ENCODE results near the gene FRMD1. TPM values are rescaled to one million over a fixed set of nuclear protein-coding genes. Genes with fewer than 3 reads are reported as not detected.

FRMD1 gene
- total and polyA plus RNA-seq, 10 of the 15 experiments (the other 5 are each of a cell fraction or from before 2014, with no cell fraction given), result not detected

DNA sequence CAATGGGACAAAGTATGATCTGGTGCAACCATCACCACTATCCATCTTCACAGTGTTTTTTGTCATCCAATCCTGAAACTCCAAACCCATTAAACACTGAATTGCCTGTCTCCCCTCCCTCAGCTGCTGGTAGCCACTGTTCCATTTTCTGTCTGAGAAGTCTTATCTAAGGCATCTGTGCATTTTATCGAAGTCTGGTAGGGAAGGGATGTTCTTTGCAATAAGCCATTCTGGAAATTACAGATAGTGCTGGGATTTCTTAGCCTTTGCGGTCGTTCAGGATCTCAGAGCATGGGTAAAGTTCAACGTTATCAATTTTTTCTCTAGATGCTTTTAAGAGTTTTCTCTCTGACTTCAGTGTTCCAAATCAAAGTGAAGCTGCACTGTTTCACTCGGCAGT lies 57.4 kb downstream of the FRMD1 start:
- no peak for TF ChIP-seq NFYB (IDR thresholded peaks at IDR 0.05; ENCODE audit: insufficient read depth, low read depth, low read length)
- no peaks in the 10 kb centered on the region for H3K36me3 ChIP-seq (ENCODE audit: control insufficient read depth in 2 of 2, insufficient read depth in 2 of 2, low read length in 1 of 2)
- no peaks in the 10 kb centered on the region for H3K9me3 ChIP-seq (replicated peaks; ENCODE audit: control insufficient read depth, insufficient read depth, low read length)
- no peak overlapping the region for H2AFZ ChIP-seq (ENCODE audit: control insufficient read depth, low read depth, low read length)
- no peak for ATAC-seq
- ChIA-PET POLR2A (no interaction called here), CTCF (no interaction called here), SMC1A (ENCODE audit: uncharacterized antibody, unreplicated experiment) (no interaction called here), RAD21 (ENCODE audit: unreplicated experiment) (no interaction called here)
- H3K4me2 ChIP-seq (ENCODE audit: control insufficient read depth, insufficient read depth), result no peak overlapping the region
- in situ Hi-C loops (cut with MboI), result no loop called here
- WGBS (ENCODE audit: insufficient coverage, insufficient replicate concordance, low lambda C conversion rate, missing lambda C conversion rate), result 17% methylated on average over 5 of the region's 5 CpGs
- no peak overlapping the region for H3K4me3 ChIP-seq
- intact Hi-C loops (cut with micrococcal nuclease; ENCODE audit: unreplicated experiment), result no loop called here
- H4K20me1 ChIP-seq (ENCODE audit: control insufficient read depth, insufficient read depth), result no peaks in the 10 kb centered on the region
- H3K9ac ChIP-seq (ENCODE audit: control insufficient read depth, insufficient read depth, low read length), result no peak overlapping the region
- no peak for DNase-seq (ENCODE audit: low read depth, low spot score)
- H3K4me1 ChIP-seq (ENCODE audit: control insufficient read depth, insufficient read depth, low read length), result no peaks in the 10 kb centered on the region
- no peak for FAIRE-seq
- no peak overlapping the region for H3K27ac ChIP-seq (ENCODE audit: control insufficient read depth, insufficient read depth)
- H3K27me3 ChIP-seq (replicated peaks in 1 of 2; ENCODE audit: control insufficient read depth in 2 of 2, insufficient read depth in 2 of 2, low read length in 1 of 2), result no peaks in the 10 kb centered on the region
- H3K79me2 ChIP-seq (ENCODE audit: control insufficient read depth, insufficient read depth, low read length), result no peaks in the 10 kb centered on the region
- no TSS peak for BruUV-seq (replicated peaks)

DNA sequence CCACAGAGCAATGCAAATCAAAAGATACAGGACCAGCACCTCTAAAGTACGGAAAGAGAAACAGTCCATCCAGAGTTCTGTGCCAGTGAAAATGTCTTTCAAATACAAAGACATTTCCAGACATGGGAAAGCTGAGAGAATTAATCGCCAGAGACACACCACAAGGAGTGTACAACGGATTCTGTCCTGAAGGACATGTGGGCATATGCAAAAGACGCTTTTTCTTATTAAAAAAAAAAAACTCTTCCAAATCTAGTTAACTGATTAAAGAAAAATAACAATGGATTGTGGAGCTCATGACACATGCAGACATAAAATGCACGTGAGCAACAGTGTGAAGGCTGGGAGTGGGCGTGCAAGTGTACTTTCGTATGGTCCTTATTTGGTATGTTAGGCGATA lies 58.8 kb downstream of the FRMD1 start:
- in situ Hi-C loops (cut with MboI), result no loop called here
- Histone ChIP-seq H3K27me3 (replicated peaks in 1 of 2; ENCODE audit: control insufficient read depth in 2 of 2, insufficient read depth in 2 of 2, low read length in 1 of 2) (no peaks in the 10 kb centered on the region), H3K36me3 (ENCODE audit: control insufficient read depth in 2 of 2, insufficient read depth in 2 of 2, low read length in 1 of 2) (no peaks in the 10 kb centered on the region), H3K4me2 (ENCODE audit: control insufficient read depth, insufficient read depth) (no peak overlapping the region), H3K9ac (ENCODE audit: control insufficient read depth, insufficient read depth, low read length) (no peak overlapping the region), H4K20me1 (ENCODE audit: control insufficient read depth, insufficient read depth) (no peaks in the 10 kb centered on the region), H3K4me1 (ENCODE audit: control insufficient read depth, insufficient read depth, low read length) (no peaks in the 10 kb centered on the region), H3K79me2 (ENCODE audit: control insufficient read depth, insufficient read depth, low read length) (no peaks in the 10 kb centered on the region), H3K27ac (ENCODE audit: control insufficient read depth, insufficient read depth) (no peak overlapping the region), H3K9me3 (replicated peaks; ENCODE audit: control insufficient read depth, insufficient read depth, low read length) (no peaks in the 10 kb centered on the region), H2AFZ (ENCODE audit: control insufficient read depth, low read depth, low read length) (no peak overlapping the region), H3K4me3 (no peak overlapping the region)
- ChIA-PET SMC1A (ENCODE audit: uncharacterized antibody, unreplicated experiment) (no interaction called here), CTCF (interaction anchor here (1.0 kb wide), 1 partner anchor 9 kb away, joined by 3 read pairs; no protein-coding TSS in a partner anchor), POLR2A (interaction anchor here (0.6 kb wide), 1 partner anchor 1030 kb away, joined by 4 read pairs; no protein-coding TSS in a partner anchor), RAD21 (ENCODE audit: unreplicated experiment) (no interaction called here)
- WGBS (ENCODE audit: insufficient coverage, insufficient replicate concordance, low lambda C conversion rate, missing lambda C conversion rate), result 43% methylated on average over 8 of the region's 8 CpGs
- BruUV-seq (replicated peaks), result no TSS peak
- DNase-seq (ENCODE audit: low read depth, low spot score) (no peak), ATAC-seq (no peak), FAIRE-seq (no peak)
- intact Hi-C loops (cut with micrococcal nuclease; ENCODE audit: unreplicated experiment), result no loop called here
- TF ChIP-seq POLR2AphosphoS5 (IDR thresholded peaks at IDR 0.05; ENCODE audit: low read length), result no peak
- TF ChIP-seq STAT1 (conservative IDR thresholded peaks at IDR 0.05), result no peak
- TF ChIP-seq KLF5 (IDR thresholded peaks at IDR 0.05; ENCODE audit: partially characterized antibody), result no peak
- no peak for TF ChIP-seq PML (IDR thresholded peaks at IDR 0.05; ENCODE audit: low read length)
- no peak for TF ChIP-seq ZSCAN29 (IDR thresholded peaks at IDR 0.05)
- no peak for TF ChIP-seq SP1 (IDR thresholded peaks at IDR 0.05; ENCODE audit: low read depth, low read length)
- no peak for TF ChIP-seq SMAD1 (IDR thresholded peaks at IDR 0.05; ENCODE audit: low read depth, partially characterized antibody)
- TF ChIP-seq ZNF217 (IDR thresholded peaks at IDR 0.05), result no peak
- TF ChIP-seq IKZF2 (IDR thresholded peaks at IDR 0.05), result no peak
- no peak for TF ChIP-seq CHD4 (IDR thresholded peaks at IDR 0.05)
- TF ChIP-seq HCFC1 (IDR thresholded peaks at IDR 0.05; ENCODE audit: low read length), result no peak
- no peak for TF ChIP-seq BMI1 (IDR thresholded peaks at IDR 0.05; ENCODE audit: borderline replicate concordance)
- TF ChIP-seq, protein P1, sequence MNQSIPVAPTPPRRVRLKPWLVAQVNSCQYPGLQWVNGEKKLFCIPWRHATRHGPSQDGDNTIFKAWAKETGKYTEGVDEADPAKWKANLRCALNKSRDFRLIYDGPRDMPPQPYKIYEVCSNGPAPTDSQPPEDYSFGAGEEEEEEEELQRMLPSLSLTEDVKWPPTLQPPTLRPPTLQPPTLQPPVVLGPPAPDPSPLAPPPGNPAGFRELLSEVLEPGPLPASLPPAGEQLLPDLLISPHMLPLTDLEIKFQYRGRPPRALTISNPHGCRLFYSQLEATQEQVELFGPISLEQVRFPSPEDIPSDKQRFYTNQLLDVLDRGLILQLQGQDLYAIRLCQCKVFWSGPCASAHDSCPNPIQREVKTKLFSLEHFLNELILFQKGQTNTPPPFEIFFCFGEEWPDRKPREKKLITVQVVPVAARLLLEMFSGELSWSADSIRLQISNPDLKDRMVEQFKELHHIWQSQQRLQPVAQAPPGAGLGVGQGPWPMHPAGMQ (IDR thresholded peaks at IDR 0.05; ENCODE audit: borderline replicate concordance), result no peak
- TF ChIP-seq CBFB (IDR thresholded peaks at IDR 0.05; ENCODE audit: low read depth), result no peak
- TF ChIP-seq SIX5 (IDR thresholded peaks at IDR 0.05; ENCODE audit: low read depth, low read length, severe bottlenecking), result no peak
